Activated B cell treated with CpG ODN at 0.5 μM for 24 hours (primary cell): ENCODE measurements around the gene GGTA1. TPM values are rescaled to one million over a fixed set of nuclear protein-coding genes. Genes with fewer than 3 reads are reported as not detected.
A peak's percentile ranks its signal among the peaks of the same experiment; 100 is the strongest.

Experiments used
- ATAC-seq: fragments of 200-7000 bp; cut with Tn5 transposase; one replicate; pipeline ENCODE4 v1.10.0; 2021; ENCODE audit warnings: low read depth, mild to moderate bottlenecking, moderate library complexity
- CTCF ChIA-PET: fragments of 350-600 bp; sonication (Branson Sonifier 250); formaldehyde crosslinking; loops from one replicate; lab custom pipeline; 2021; ENCODE audit warnings: antibody characterized with exemption; lab: Charles Lee
- POLR2A ChIA-PET: fragments of 350-600 bp; sonication (Branson Sonifier 250); formaldehyde crosslinking; loops from one replicate; lab custom pipeline; 2021; ENCODE audit warnings: antibody characterized with exemption; lab: Charles Lee
- DNase-seq: peaks from one replicate; pipeline ENCODE4 v3.0.0; 2022
- H3K27ac Mint-ChIP-seq: one replicate; pipeline ENCODE4 v1.8.0; 2020; ENCODE audit warnings: mixed read lengths
- H3K27me3 Mint-ChIP-seq: one replicate; pipeline ENCODE4 v1.8.0; 2021; ENCODE audit warnings: mixed read lengths
- H3K36me3 Mint-ChIP-seq: one replicate; pipeline ENCODE4 v1.8.0; 2021; ENCODE audit warnings: low read depth, mixed read lengths
- H3K4me1 Mint-ChIP-seq: one replicate; pipeline ENCODE4 v1.8.0; 2021; ENCODE audit warnings: mixed read lengths
- H3K4me3 Mint-ChIP-seq: one replicate; pipeline ENCODE4 v1.8.0; 2020; ENCODE audit warnings: mild to moderate bottlenecking, mixed read lengths
- H3K9me3 Mint-ChIP-seq: one replicate; pipeline ENCODE4 v1.8.0; 2020; ENCODE audit warnings: mixed read lengths
- CTCF ChIP-seq: fragments of 200-600 bp; IDR thresholded peaks from one replicate; pipeline ENCODE4 v1.8.0; 2022; ENCODE audit warnings: antibody characterized with exemption, mild to moderate bottlenecking
- intact Hi-C: fragments of 100-400 bp; cut with micrococcal nuclease; formaldehyde crosslinking; loops from one replicate; pipeline ENCODE4 v1.15.1; 2024
- total RNA-seq: library from RNA; stranded (reverse); gene quantifications from 2 replicates; pipeline ENCODE4 v1.2.3, GENCODE V29; 2022

The GGTA1 gene
- total RNA-seq: not detected in 2 replicates

GRCh38 chr9:121499427-121500164 is at the start of gene GGTA1:
Gene GGTA1, minus strand, starts transcription at chr9:121499844. Its CDS starts 31,922 bp downstream, at chr9:121467922.
- Mint-ChIP-seq H3K27ac (no peak within 1 kb of the TSS), H3K4me3 (peak within 1 kb of the TSS; percentile 79), H3K4me1 (peaks cover 31% of the 10 kb centered on the region), H3K9me3 (no peaks in the 10 kb centered on the region), H3K36me3 (no peaks in the 10 kb centered on the region), H3K27me3 (peaks cover 39% of the 10 kb centered on the region)
- ATAC-seq (peak; percentile 19), DNase-seq (peak; percentile 31)
- ChIA-PET CTCF (no interaction called here), POLR2A (interaction anchor here (0.5 kb wide), 1 partner anchor 443 kb away, joined by 5 read pairs; no protein-coding TSS in a partner anchor)
- intact Hi-C loops: loop anchor here (2.0 to 5.0 kb wide), 2 partner anchors 37 to 742 kb away; no protein-coding TSS in a partner anchor
- TF ChIP-seq CTCF: no peak

- CTCF ChIA-PET: no interaction called here
- H3K4me1 Mint-ChIP-seq: no peaks in the 10 kb centered on the region
These were observed 49.0 kb upstream of the GGTA1 start for GRCh38 chr9:121548666-121549065.

GRCh38 chr9:121545875-121546423 is 46.3 kb upstream of the GGTA1 start:
- Mint-ChIP-seq H3K4me3 (no peak overlapping the region), H3K27me3 (peaks cover 24% of the 10 kb centered on the region), H3K27ac (no peak overlapping the region), H3K9me3 (no peaks in the 10 kb centered on the region), H3K4me1 (no peaks in the 10 kb centered on the region), H3K36me3 (no peaks in the 10 kb centered on the region)
- peak; percentile 68 for DNase-seq
- ATAC-seq: peak; percentile 86
- no peak for TF ChIP-seq CTCF
- intact Hi-C loops: loop anchor here (1.0 to 5.0 kb wide), 3 partner anchors 136 to 577 kb away; no protein-coding TSS in a partner anchor
- CTCF ChIA-PET: interaction anchor here (0.7 to 1.8 kb wide), 13 partner anchors 9 to 576 kb away, joined by 3 to 8 read pairs (median 4); no protein-coding TSS in a partner anchor
- POLR2A ChIA-PET: no interaction called here

More at GRCh38 chr9:121548666-121549065, 49.0 kb upstream of the GGTA1 start:
- ATAC-seq (no peak), DNase-seq (no peak)
- Mint-ChIP-seq H3K27ac (no peak overlapping the region), H3K36me3 (no peaks in the 10 kb centered on the region), H3K4me3 (no peak overlapping the region), H3K9me3 (no peaks in the 10 kb centered on the region), H3K27me3 (peaks cover 24% of the 10 kb centered on the region)
- POLR2A ChIA-PET: no interaction called here
- TF ChIP-seq CTCF: no peak
- intact Hi-C loops: loop anchor here (5.0 kb wide), 1 partner anchor 134 kb away; no protein-coding TSS in a partner anchor

- H3K9me3 Mint-ChIP-seq: no peaks in the 10 kb centered on the region
- H3K4me1 Mint-ChIP-seq: no peaks in the 10 kb centered on the region
- ATAC-seq (no peak), DNase-seq (no peak)
- ChIA-PET POLR2A (no interaction called here), CTCF (interaction anchor here (0.7 to 1.8 kb wide), 12 partner anchors 8 to 577 kb away, joined by 3 to 8 read pairs (median 4); no protein-coding TSS in a partner anchor)
- no peak overlapping the region for H3K27ac Mint-ChIP-seq
- intact Hi-C loops: loop anchor here (5.0 kb wide), 1 partner anchor 137 kb away; no protein-coding TSS in a partner anchor
- peaks cover 23% of the 10 kb centered on the region for H3K27me3 Mint-ChIP-seq
- no peak for TF ChIP-seq CTCF
- no peaks in the 10 kb centered on the region for H3K36me3 Mint-ChIP-seq
- no peak overlapping the region for H3K4me3 Mint-ChIP-seq
These were observed 45.7 kb upstream of the GGTA1 start for GRCh38 chr9:121545150-121545874.
